ENCODE data around the gene OSBPL2. TPM values are rescaled to one million over a fixed set of nuclear protein-coding genes. Genes with fewer than 3 reads are reported as not detected.

The OSBPL2 gene
- total and polyA plus RNA-seq, 3 experiments from 2014 or later = 24.5 to 24.7 (median 24.6) TPM

DNA sequence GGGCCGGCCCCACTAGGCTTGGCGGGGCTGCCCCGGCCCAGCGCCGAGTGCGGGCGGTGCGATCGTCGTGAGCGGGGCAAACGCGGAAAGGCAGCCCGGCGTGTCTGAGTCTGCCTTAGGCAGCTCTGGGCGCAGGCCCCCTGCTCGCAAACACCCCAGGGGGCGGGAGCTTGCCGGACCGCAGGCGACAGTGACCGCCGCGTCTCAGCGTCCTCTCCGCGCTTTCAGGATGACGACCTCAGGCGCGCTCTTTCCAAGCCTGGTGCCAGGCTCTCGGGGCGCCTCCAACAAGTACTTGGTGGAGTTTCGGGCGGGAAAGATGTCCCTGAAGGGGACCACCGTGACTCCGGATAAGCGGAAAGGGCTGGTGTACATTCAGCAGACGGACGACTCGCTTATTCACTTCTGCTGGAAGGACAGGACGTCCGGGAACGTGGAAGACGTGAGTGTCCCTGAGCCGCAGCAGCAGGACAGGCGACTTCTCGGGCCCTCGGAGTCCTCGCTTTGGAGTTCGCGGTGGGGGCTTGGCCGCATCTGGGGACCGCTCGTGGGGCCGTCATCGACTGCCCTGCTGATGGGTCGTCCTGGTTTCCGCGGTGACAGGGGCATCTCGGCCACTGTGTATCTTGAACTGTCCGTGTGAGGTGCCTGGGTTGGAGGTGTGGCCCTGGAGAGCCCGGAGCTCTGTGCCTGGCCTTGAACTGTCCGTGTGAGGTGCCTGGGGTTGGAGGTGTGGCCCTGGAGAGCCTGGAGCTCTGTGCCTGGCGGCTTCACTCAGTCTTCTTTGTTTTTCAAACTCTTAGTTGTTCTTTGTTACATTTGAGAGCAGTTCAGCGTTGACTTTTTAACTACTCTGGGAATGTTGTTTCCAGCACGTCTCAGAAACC lies 65.3 kb downstream of the OSBPL2 start:
- CTCF ChIA-PET = interaction anchor here (1.6 kb wide), 1 partner anchor 83 kb away, joined by 5 read pairs; the partner anchor contains the start of gene RPS21
- DNase-seq = peak in 1 of 5 donors; percentile 11
- Mint-ChIP-seq H3K9me3 (no peaks in the 10 kb centered on the region), H3K27me3 (no peaks in the 10 kb centered on the region), H3K36me3 (peaks cover 0 to 51% (median 2%) of the 10 kb centered on the region in 3 donors), H3K4me3 (peak overlapping the region; percentile 87 to 93 (median 89)), H3K27ac (peak overlapping the region; percentile 47 to 95 (median 86)), H3K4me1 (peaks cover 27 to 31% (median 31%) of the 10 kb centered on the region in 3 donors)
- Histone ChIP-seq H3K9me3 (ENCODE audit: low read length) (no peaks in the 10 kb centered on the region), H3K27ac (ENCODE audit: low read depth, low read length) (peak overlapping the region; percentile 64), H3K27me3 (ENCODE audit: insufficient read depth, low read length, poor library complexity, severe bottlenecking) (no peaks in the 10 kb centered on the region), H3K4me3 (ENCODE audit: low read length) (peak overlapping the region; percentile 83), H3K4me1 (ENCODE audit: insufficient read depth, low read length) (peaks cover 26% of the 10 kb centered on the region), H3K36me3 (ENCODE audit: insufficient read depth, low read length) (peaks cover 11% of the 10 kb centered on the region)
- POLR2A ChIA-PET = no interaction called here

DNA sequence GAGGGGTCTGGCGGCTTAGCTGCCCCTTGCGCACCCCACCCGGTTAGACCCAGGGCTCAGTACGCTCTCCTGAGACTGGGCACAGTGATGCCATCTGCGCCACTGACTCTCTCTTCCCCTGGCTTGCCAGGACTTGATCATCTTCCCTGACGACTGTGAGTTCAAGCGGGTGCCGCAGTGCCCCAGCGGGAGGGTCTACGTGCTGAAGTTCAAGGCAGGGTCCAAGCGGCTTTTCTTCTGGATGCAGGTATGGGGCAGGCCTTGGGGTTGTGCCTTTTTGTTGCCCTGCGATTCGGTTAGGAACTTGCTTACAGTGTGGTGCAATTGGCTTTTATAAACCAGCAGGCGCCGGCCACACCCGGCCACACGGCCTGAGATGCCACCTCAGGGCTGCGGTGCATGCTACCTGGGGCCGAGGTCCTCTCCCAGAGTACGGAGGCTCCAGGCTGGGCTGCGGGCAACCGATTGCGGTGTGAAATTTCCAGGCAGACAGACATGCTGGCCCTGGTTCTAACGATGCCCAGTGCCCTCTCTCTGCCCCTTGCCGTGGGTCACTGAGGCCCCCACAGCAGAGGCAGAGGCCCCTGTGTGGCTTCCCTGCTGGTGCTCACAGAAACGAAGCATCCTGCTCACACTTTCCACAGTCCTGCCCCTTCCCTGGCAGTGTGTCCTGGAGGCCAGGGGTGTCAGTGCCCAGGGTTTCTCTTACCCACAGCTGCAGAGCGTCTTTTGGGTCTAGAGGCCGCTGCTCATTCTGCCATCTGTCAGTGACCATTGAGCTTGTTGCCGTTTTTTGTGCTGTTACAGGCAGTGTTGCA lies 66.2 kb downstream of the OSBPL2 start:
- peak overlapping the region in 7 of 8 donors; percentile 51 to 95 (median 84) for H3K27ac Mint-ChIP-seq
- DNase-seq = no peak
- Histone ChIP-seq H3K27me3 (ENCODE audit: insufficient read depth, low read length, poor library complexity, severe bottlenecking) (no peaks in the 10 kb centered on the region), H3K9me3 (ENCODE audit: low read length) (no peaks in the 10 kb centered on the region), H3K4me1 (ENCODE audit: insufficient read depth, low read length) (peaks cover 26% of the 10 kb centered on the region), H3K36me3 (ENCODE audit: insufficient read depth, low read length) (peaks cover 11% of the 10 kb centered on the region), H3K4me3 (ENCODE audit: low read length) (peak overlapping the region; percentile 83), H3K27ac (ENCODE audit: low read depth, low read length) (peak overlapping the region; percentile 64)
- H3K4me3 Mint-ChIP-seq = peak overlapping the region; percentile 87 to 93 (median 89)
- H3K4me1 Mint-ChIP-seq = peaks cover 27 to 31% (median 31%) of the 10 kb centered on the region in 3 donors
- ChIA-PET CTCF (interaction anchor here (1.1 kb wide), 1 partner anchor 78 kb away, joined by 3 read pairs; no protein-coding TSS in a partner anchor), POLR2A (no interaction called here)
- peaks cover 0 to 57% (median 2%) of the 10 kb centered on the region in 3 donors for H3K36me3 Mint-ChIP-seq
- no peaks in the 10 kb centered on the region for H3K9me3 Mint-ChIP-seq
- H3K27me3 Mint-ChIP-seq = no peaks in the 10 kb centered on the region

DNA sequence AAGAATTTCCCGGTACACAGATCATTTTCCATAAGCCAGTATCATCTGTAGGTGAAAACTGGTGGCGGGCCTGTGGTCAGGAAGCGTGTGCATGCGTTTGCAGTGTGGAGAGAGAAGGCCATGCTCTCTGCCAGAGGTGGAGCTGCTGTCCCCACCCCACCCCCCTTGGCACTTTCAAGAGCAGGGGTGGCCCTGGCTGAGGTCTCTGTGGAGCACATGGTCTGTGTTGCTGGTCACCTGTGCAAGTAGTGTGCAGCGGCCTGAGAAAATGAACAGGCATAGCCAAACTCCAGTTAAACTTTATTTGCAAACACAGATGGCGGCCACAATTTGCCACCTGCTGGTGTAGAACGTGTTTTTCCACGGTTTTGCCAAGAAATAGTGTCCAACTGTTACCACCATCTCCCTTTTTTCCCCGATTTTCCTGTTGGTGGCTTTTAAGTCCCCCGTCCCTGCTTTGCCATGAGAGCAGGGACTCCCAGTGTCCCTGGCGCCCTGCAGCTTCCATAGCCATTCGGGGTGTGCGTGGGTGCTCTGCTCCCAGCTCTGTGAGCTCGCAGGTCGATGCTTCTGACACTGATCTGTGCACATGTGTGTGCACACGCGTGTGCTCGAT lies 66.9 kb downstream of the OSBPL2 start:
- Histone ChIP-seq H3K4me1 (ENCODE audit: insufficient read depth, low read length) (peaks cover 26% of the 10 kb centered on the region), H3K36me3 (ENCODE audit: insufficient read depth, low read length) (peaks cover 11% of the 10 kb centered on the region), H3K27me3 (ENCODE audit: insufficient read depth, low read length, poor library complexity, severe bottlenecking) (no peaks in the 10 kb centered on the region), H3K27ac (ENCODE audit: low read depth, low read length) (no peak overlapping the region), H3K4me3 (ENCODE audit: low read length) (peak overlapping the region; percentile 39), H3K9me3 (ENCODE audit: low read length) (no peaks in the 10 kb centered on the region)
- no peak for DNase-seq
- Mint-ChIP-seq H3K4me1 (peaks cover 27 to 31% (median 31%) of the 10 kb centered on the region in 3 donors), H3K9me3 (no peaks in the 10 kb centered on the region), H3K36me3 (peaks cover 0 to 57% (median 2%) of the 10 kb centered on the region in 3 donors), H3K27me3 (no peaks in the 10 kb centered on the region), H3K27ac (peak overlapping the region in 2 of 8 donors; percentile 54 to 66), H3K4me3 (peak overlapping the region; percentile 87 to 93 (median 89))
- CTCF ChIA-PET = interaction anchor here (0.9 to 1.1 kb wide), 2 partner anchors 40 to 77 kb away, joined by 3 to 4 read pairs; no protein-coding TSS in a partner anchor
- POLR2A ChIA-PET = no interaction called here

DNA sequence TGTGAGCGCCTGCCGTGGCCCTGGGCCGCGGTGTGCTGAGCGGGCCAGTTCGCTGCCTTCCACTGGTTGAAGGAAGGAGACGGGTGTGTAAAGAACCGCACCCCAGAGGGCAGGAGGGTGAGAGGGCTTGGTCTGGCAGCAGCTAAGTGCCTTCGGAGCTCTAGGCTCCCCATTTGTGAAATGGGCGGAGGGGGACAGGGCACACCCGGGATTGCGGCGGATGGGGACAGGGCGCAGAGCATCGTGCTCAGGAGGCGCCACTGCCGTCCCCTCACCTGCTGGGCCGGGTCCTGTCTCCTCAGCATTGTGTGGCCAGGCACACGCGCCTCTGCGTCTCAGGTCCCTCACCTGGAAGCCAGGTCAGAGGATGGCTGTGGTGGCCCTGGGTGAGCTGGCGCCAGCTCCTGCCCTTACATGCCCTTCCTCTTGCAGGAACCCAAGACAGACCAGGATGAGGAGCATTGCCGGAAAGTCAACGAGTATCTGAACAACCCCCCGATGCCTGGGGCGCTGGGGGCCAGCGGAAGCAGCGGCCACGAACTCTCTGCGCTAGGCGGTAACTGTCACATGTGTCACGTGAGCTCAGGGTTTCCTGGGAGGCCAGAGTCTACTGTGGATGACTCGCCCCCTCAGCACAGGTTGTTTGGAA lies 67.6 kb downstream of the OSBPL2 start:
- POLR2A ChIA-PET = no interaction called here
- peak overlapping the region; percentile 41 to 93 (median 68) for H3K4me3 Mint-ChIP-seq
- H3K4me3 ChIP-seq (ENCODE audit: low read length) = no peak overlapping the region
- H3K9me3 Mint-ChIP-seq = no peaks in the 10 kb centered on the region
- peaks cover 26% of the 10 kb centered on the region for H3K4me1 ChIP-seq (ENCODE audit: insufficient read depth, low read length)
- H3K27ac Mint-ChIP-seq = peak overlapping the region in 1 of 8 donors; percentile 76
- peaks cover 27 to 31% (median 31%) of the 10 kb centered on the region in 3 donors for H3K4me1 Mint-ChIP-seq
- H3K9me3 ChIP-seq (ENCODE audit: low read length) = no peaks in the 10 kb centered on the region
- CTCF ChIA-PET = interaction anchor here (0.9 to 1.1 kb wide), 2 partner anchors 40 to 77 kb away, joined by 3 to 4 read pairs; no protein-coding TSS in a partner anchor
- H3K27me3 Mint-ChIP-seq = no peaks in the 10 kb centered on the region
- DNase-seq = no peak
- peaks cover 0 to 57% (median 2%) of the 10 kb centered on the region in 3 donors for H3K36me3 Mint-ChIP-seq
- peaks cover 11% of the 10 kb centered on the region for H3K36me3 ChIP-seq (ENCODE audit: insufficient read depth, low read length)
- H3K27me3 ChIP-seq (ENCODE audit: insufficient read depth, low read length, poor library complexity, severe bottlenecking) = no peaks in the 10 kb centered on the region
- no peak overlapping the region for H3K27ac ChIP-seq (ENCODE audit: low read depth, low read length)

DNA sequence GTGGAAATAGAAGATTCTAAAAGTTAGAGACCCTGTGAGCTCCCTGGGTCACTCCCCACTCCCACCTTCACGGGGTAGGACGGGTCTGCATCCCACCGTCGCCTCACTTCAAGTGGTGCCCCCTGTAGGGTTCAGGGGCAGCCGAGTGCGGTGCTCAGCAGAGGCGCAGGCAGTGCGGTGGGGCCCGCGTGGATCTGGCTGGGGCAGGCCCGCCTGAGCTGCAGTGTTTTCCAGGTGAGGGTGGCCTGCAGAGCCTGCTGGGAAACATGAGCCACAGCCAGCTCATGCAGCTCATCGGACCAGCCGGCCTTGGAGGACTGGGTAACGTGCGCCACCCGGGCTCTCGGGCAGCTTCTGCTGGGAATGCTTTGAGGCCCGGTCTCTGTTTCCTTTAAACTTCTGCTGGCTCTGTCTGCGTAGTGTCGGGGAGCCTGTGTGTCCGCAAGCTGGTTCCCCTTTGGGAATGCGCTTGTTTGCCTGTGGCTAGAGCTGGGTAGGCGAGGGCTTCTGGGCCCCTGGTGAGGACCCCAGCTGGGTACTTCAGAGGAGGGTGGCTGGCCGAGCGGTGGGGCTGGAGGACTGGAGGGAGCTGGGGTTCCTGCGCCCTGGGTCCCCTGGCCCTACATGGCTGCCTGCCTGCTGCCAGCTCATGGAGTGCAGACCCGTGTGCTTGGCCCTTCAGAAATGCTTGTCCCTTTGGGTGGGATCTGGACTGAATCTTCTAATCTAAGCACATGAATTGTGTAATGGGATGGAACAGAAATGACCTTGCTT lies 68.3 kb downstream of the OSBPL2 start:
- Histone ChIP-seq H3K36me3 (ENCODE audit: insufficient read depth, low read length) (peaks cover 11% of the 10 kb centered on the region), H3K27ac (ENCODE audit: low read depth, low read length) (no peak overlapping the region), H3K4me1 (ENCODE audit: insufficient read depth, low read length) (peaks cover 26% of the 10 kb centered on the region), H3K9me3 (ENCODE audit: low read length) (no peaks in the 10 kb centered on the region), H3K4me3 (ENCODE audit: low read length) (no peak overlapping the region), H3K27me3 (ENCODE audit: insufficient read depth, low read length, poor library complexity, severe bottlenecking) (no peaks in the 10 kb centered on the region)
- H3K9me3 Mint-ChIP-seq = no peaks in the 10 kb centered on the region
- H3K4me1 Mint-ChIP-seq = peaks cover 22 to 31% (median 30%) of the 10 kb centered on the region in 3 donors
- ChIA-PET POLR2A (no interaction called here), CTCF (interaction anchor here (0.9 kb wide), 1 partner anchor 41 kb away, joined by 4 read pairs; no protein-coding TSS in a partner anchor)
- H3K4me3 Mint-ChIP-seq = peak overlapping the region in 2 of 7 donors; percentile 42 to 47
- no peaks in the 10 kb centered on the region for H3K27me3 Mint-ChIP-seq
- H3K36me3 Mint-ChIP-seq = peaks cover 0 to 57% (median 2%) of the 10 kb centered on the region in 3 donors
- peak overlapping the region in 1 of 8 donors; percentile 76 for H3K27ac Mint-ChIP-seq
- DNase-seq = no peak

DNA sequence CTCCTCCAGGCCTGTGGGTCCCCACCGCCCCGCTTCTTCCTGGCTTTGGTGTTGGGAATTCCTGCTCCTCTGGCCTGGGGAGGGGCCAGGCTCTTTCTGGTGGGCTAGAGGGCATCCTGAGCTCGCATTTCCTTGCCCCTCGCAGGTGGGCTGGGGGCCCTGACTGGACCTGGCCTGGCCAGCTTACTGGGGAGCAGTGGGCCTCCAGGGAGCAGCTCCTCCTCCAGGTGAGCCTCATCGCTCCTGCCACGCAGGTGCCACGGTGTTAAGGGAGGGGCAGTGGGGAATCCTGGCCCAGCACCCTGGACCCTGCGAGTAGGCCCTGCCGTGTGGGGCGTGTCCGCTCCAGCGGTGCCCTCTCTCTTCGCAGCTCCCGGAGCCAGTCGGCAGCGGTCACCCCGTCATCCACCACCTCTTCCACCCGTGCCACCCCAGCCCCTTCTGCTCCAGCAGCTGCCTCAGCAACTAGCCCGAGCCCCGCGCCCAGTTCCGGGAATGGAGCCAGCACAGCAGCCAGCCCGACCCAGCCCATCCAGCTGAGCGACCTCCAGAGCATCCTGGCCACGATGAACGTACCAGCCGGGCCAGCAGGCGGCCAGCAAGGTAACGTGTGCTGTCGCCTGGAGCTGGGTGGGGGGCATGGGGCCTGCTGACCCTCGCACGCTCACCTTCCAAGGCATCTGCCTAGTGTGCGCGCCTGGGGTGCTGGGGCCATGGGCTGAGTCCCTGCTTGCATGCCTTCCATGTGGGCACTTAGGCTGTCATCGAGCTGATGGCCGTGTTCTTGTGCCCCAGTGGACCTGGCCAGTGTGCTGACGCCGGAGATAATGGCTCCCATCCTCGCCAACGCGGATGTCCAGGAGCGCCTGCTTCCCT lies 69.1 kb downstream of the OSBPL2 start:
- ChIA-PET CTCF (no interaction called here), POLR2A (no interaction called here)
- peaks cover 0 to 55% (median 2%) of the 10 kb centered on the region in 3 donors for H3K36me3 Mint-ChIP-seq
- Histone ChIP-seq H3K27ac (ENCODE audit: low read depth, low read length) (no peak overlapping the region), H3K4me1 (ENCODE audit: insufficient read depth, low read length) (peaks cover 26% of the 10 kb centered on the region), H3K27me3 (ENCODE audit: insufficient read depth, low read length, poor library complexity, severe bottlenecking) (no peaks in the 10 kb centered on the region), H3K36me3 (ENCODE audit: insufficient read depth, low read length) (peaks cover 11% of the 10 kb centered on the region), H3K9me3 (ENCODE audit: low read length) (no peaks in the 10 kb centered on the region), H3K4me3 (ENCODE audit: low read length) (no peak overlapping the region)
- H3K9me3 Mint-ChIP-seq = no peaks in the 10 kb centered on the region
- H3K27me3 Mint-ChIP-seq = no peaks in the 10 kb centered on the region
- H3K27ac Mint-ChIP-seq = no peak overlapping the region
- peaks cover 18 to 26% (median 24%) of the 10 kb centered on the region in 3 donors for H3K4me1 Mint-ChIP-seq
- DNase-seq = no peak
- H3K4me3 Mint-ChIP-seq = peak overlapping the region in 1 of 7 donors; percentile 40
